GM19397 (cell line): Measurements from ENCODE around the gene TNNT3.

Source experiments
- ATAC-seq: cut with Tn5 transposase; IDR thresholded peaks from one replicate; pipeline ENCODE4 v1.9.1; 2021; ENCODE audit warnings: mild to moderate bottlenecking, moderate library complexity; ENCODE audit not compliant: unreplicated experiment

TNNT3 gene

GRCh38 chr11:1982873-1983600, 63.5 kb downstream of the TNNT3 start:
- no peak for ATAC-seq

DNA sequence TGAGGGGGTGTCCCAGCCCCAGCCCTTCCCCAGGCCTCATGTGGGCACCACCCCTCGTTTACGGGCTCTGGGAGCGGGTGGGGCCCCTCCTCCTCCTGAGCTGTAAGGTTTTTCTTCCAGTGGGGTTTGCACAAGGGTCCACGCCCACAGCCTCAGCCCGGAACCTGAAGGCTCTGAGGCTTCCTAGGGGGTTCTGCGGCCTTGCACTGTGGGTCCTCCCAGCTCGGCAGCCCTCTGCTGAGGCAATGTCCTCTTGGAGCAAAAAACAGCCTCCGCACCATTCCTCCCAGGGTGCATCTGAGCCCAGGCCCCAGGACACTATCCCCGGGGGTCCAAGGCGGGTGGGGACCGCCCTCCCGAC, 64.1 kb downstream of the TNNT3 start:
- ATAC-seq: no peak

DNA sequence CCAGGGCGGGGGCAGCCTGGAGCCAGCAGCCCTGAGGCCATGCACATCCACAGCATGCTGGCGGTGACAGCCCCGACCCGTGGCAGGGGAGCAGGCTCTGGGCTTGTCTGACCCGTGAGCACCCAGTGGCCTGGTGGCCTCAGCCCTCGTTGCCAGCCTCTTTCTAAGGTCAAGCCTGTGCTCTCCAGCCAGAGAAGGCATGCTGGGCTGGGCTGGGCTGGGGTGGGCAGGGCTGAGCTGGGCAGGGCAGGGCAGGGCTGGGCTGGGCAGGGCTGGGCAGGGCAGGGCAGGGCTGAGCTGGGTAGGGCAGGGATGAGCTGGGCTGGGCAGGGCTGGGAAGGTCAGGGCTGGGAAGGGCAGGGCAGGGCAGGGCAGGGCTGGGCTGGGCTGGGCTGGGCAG, 67.5 kb downstream of the TNNT3 start:
- no peak for ATAC-seq

GRCh38 chr11:1988174-1988573, 68.7 kb downstream of the TNNT3 start:
- ATAC-seq: no peak
